ENCODE results near the gene SURF4. TPM values are rescaled to one million over a fixed set of nuclear protein-coding genes. Genes with fewer than 3 reads are reported as not detected.

The SURF4 gene
- total RNA-seq, 1 experiment from 2014 or later, result 171 TPM

DNA sequence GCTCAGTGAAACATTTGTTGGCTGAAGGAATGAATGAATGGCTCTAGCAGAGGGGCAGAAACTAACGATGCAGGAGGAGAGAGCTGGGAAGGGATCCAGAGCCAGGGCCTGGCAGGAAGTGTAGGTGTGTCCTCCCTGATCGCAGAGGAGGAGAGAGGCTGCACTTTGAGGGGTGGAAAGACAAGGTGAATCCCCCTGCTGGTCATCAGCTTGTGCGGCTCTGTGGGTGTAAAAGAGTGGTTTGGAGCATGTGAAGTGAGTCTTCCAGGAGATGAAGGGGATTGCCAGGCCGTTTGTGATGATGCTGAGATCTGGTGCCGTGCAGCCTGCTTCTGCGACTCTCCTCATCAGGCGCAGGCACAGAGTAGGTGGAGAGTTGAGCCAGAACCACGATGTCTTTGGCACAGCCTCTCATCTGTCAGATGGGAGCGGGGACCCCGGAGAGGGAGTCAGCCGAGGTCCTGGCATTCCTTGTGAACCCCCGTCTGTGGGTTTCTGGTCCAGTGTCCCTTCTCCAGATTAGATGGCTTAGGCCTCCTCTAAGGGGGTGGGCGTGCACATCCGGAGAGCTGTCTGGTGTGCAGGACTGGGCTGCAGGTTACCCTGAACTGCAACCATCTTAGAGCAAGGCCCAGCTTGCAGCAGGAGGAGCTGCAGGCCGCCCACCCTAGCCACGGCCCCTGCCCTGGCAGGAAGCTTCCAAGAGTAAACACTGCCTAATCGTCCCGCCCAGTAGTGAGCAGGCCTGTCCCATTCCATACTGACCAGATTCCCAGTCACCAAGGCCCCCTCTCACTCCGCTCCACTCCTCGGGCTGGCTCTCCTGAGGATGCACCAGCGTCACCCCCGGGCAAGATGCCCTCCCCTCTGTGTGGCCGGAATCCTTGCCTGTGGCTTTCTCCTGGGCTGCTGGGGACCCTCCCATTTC is 46.0 kb upstream of the SURF4 start, which contains the start of gene ADAMTS13:
Gene ADAMTS13, plus strand, starts transcription at position 753 of the 928 bp plus-strand sequence. Its CDS starts 77 bp downstream, at position 830.
- H3K27me3 Mint-ChIP-seq (ENCODE audit: low read depth), result no peaks in the 10 kb centered on the region
- CTCF ChIA-PET, result interaction anchor here (0.7 to 2.3 kb wide), 16 partner anchors 8 to 273 kb away, joined by 3 to 10 read pairs (median 3); partner anchors contain the start of genes MED22, RPL7A and STKLD1
- 0 out of 2 replicates have a peak, but pooled peaks cover under 1% of the 10 kb centered on the region for H3K9me3 Mint-ChIP-seq
- POLR2A ChIA-PET, result no interaction called here
- TF ChIP-seq, protein P1, sequence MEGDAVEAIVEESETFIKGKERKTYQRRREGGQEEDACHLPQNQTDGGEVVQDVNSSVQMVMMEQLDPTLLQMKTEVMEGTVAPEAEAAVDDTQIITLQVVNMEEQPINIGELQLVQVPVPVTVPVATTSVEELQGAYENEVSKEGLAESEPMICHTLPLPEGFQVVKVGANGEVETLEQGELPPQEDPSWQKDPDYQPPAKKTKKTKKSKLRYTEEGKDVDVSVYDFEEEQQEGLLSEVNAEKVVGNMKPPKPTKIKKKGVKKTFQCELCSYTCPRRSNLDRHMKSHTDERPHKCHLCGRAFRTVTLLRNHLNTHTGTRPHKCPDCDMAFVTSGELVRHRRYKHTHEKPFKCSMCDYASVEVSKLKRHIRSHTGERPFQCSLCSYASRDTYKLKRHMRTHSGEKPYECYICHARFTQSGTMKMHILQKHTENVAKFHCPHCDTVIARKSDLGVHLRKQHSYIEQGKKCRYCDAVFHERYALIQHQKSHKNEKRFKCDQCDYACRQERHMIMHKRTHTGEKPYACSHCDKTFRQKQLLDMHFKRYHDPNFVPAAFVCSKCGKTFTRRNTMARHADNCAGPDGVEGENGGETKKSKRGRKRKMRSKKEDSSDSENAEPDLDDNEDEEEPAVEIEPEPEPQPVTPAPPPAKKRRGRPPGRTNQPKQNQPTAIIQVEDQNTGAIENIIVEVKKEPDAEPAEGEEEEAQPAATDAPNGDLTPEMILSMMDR (IDR thresholded peaks at IDR 0.05), result 0 out of 2 replicates have a peak, but pooled peaks have one; percentile 16
- peak; percentile 76; the same call in 1 of the 2 replicates for TF ChIP-seq ZNF121 (CRISPR knock-in tag; IDR thresholded peaks at IDR 0.05)
- TF ChIP-seq KAT7 (CRISPR knock-in tag; IDR thresholded peaks at IDR 0.05; ENCODE audit: borderline replicate concordance), result no peak
- peaks cover under 1% of the 10 kb centered on the region; the same call in 1 of the 2 replicates for H3K36me3 Mint-ChIP-seq
- ATAC-seq, result peak; percentile 50
- DNase-seq (ENCODE audit: low spot score), result peak; percentile 48
- no peak within 1 kb of the TSS; the same call in 1 of the 2 replicates for H3K4me3 Mint-ChIP-seq
- peak within 1 kb of the TSS; percentile 87 for H3K27ac Mint-ChIP-seq
- H3K4me1 Mint-ChIP-seq, result peaks cover 32% of the 10 kb centered on the region

DNA sequence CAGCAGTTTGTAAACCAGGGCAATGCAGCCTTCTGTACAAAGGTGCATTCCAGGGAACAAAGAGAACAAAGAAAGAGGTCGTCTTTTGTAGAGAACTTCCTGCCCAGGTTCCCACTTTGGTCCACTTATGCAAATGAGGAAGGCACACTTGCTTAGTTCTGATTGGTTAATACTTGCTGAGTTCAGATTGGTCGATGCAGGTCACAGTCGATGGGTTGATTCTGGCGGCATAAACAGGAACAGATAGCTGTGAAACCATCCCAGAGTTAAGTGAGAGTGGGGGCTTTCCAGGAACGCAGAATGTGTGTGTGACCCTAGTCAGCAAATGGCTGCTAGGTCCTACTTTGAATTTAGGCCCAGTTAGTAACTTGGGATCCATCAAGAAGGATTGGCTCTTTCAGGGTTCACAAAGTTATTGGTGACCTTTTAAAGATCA is 44.5 kb upstream of the SURF4 start:
- CTCF ChIA-PET, result no interaction called here
- H3K4me1 Mint-ChIP-seq, result peaks cover 39% of the 10 kb centered on the region
- H3K36me3 Mint-ChIP-seq, result no peaks in the 10 kb centered on the region; the same call in 1 of the 2 replicates
- no peak for TF ChIP-seq NFE2L1 (CRISPR knock-in tag; IDR thresholded peaks at IDR 0.05)
- no peak for TF ChIP-seq CREM (CRISPR knock-in tag; IDR thresholded peaks at IDR 0.05)
- TF ChIP-seq, protein P2, sequence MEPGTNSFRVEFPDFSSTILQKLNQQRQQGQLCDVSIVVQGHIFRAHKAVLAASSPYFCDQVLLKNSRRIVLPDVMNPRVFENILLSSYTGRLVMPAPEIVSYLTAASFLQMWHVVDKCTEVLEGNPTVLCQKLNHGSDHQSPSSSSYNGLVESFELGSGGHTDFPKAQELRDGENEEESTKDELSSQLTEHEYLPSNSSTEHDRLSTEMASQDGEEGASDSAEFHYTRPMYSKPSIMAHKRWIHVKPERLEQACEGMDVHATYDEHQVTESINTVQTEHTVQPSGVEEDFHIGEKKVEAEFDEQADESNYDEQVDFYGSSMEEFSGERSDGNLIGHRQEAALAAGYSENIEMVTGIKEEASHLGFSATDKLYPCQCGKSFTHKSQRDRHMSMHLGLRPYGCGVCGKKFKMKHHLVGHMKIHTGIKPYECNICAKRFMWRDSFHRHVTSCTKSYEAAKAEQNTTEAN (CRISPR knock-in tag; IDR thresholded peaks at IDR 0.05), result no peak
- TF ChIP-seq, protein P3, sequence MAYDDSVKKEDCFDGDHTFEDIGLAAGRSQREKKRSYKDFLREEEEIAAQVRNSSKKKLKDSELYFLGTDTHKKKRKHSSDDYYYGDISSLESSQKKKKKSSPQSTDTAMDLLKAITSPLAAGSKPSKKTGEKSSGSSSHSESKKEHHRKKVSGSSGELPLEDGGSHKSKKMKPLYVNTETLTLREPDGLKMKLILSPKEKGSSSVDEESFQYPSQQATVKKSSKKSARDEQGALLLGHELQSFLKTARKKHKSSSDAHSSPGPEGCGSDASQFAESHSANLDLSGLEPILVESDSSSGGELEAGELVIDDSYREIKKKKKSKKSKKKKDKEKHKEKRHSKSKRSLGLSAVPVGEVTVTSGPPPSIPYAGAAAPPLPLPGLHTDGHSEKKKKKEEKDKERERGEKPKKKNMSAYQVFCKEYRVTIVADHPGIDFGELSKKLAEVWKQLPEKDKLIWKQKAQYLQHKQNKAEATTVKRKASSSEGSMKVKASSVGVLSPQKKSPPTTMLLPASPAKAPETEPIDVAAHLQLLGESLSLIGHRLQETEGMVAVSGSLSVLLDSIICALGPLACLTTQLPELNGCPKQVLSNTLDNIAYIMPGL (CRISPR knock-in tag; IDR thresholded peaks at IDR 0.05), result no peak
- TF ChIP-seq ZNF232 (CRISPR knock-in tag; IDR thresholded peaks at IDR 0.05), result no peak
- TF ChIP-seq, protein P4, sequence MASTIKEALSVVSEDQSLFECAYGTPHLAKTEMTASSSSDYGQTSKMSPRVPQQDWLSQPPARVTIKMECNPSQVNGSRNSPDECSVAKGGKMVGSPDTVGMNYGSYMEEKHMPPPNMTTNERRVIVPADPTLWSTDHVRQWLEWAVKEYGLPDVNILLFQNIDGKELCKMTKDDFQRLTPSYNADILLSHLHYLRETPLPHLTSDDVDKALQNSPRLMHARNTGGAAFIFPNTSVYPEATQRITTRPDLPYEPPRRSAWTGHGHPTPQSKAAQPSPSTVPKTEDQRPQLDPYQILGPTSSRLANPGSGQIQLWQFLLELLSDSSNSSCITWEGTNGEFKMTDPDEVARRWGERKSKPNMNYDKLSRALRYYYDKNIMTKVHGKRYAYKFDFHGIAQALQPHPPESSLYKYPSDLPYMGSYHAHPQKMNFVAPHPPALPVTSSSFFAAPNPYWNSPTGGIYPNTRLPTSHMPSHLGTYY (CRISPR knock-in tag; IDR thresholded peaks at IDR 0.05), result no peak
- TF ChIP-seq, protein P5, sequence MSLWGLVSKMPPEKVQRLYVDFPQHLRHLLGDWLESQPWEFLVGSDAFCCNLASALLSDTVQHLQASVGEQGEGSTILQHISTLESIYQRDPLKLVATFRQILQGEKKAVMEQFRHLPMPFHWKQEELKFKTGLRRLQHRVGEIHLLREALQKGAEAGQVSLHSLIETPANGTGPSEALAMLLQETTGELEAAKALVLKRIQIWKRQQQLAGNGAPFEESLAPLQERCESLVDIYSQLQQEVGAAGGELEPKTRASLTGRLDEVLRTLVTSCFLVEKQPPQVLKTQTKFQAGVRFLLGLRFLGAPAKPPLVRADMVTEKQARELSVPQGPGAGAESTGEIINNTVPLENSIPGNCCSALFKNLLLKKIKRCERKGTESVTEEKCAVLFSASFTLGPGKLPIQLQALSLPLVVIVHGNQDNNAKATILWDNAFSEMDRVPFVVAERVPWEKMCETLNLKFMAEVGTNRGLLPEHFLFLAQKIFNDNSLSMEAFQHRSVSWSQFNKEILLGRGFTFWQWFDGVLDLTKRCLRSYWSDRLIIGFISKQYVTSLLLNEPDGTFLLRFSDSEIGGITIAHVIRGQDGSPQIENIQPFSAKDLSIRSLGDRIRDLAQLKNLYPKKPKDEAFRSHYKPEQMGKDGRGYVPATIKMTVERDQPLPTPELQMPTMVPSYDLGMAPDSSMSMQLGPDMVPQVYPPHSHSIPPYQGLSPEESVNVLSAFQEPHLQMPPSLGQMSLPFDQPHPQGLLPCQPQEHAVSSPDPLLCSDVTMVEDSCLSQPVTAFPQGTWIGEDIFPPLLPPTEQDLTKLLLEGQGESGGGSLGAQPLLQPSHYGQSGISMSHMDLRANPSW (CRISPR knock-in tag; conservative IDR thresholded peaks at IDR 0.05; ENCODE audit: low read depth), result no peak
- TF ChIP-seq, protein P6, sequence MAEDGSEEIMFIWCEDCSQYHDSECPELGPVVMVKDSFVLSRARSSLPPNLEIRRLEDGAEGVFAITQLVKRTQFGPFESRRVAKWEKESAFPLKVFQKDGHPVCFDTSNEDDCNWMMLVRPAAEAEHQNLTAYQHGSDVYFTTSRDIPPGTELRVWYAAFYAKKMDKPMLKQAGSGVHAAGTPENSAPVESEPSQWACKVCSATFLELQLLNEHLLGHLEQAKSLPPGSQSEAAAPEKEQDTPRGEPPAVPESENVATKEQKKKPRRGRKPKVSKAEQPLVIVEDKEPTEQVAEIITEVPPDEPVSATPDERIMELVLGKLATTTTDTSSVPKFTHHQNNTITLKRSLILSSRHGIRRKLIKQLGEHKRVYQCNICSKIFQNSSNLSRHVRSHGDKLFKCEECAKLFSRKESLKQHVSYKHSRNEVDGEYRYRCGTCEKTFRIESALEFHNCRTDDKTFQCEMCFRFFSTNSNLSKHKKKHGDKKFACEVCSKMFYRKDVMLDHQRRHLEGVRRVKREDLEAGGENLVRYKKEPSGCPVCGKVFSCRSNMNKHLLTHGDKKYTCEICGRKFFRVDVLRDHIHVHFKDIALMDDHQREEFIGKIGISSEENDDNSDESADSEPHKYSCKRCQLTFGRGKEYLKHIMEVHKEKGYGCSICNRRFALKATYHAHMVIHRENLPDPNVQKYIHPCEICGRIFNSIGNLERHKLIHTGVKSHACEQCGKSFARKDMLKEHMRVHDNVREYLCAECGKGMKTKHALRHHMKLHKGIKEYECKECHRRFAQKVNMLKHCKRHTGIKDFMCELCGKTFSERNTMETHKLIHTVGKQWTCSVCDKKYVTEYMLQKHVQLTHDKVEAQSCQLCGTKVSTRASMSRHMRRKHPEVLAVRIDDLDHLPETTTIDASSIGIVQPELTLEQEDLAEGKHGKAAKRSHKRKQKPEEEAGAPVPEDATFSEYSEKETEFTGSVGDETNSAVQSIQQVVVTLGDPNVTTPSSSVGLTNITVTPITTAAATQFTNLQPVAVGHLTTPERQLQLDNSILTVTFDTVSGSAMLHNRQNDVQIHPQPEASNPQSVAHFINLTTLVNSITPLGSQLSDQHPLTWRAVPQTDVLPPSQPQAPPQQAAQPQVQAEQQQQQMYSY (CRISPR knock-in tag; IDR thresholded peaks at IDR 0.05), result no peak
- POLR2A ChIA-PET, result no interaction called here
- peak overlapping the region; percentile 92 for H3K27ac Mint-ChIP-seq
- H3K9me3 Mint-ChIP-seq, result no peaks in the 10 kb centered on the region
- no peaks in the 10 kb centered on the region for H3K27me3 Mint-ChIP-seq (ENCODE audit: low read depth)
- no peak for DNase-seq (ENCODE audit: low spot score)
- no peak for ATAC-seq
- H3K4me3 Mint-ChIP-seq, result no peak overlapping the region
